Body of pancreas (tissue), 4 donors: ENCODE results near the gene TMEM235.

Experiments used
- CTCF ChIP-seq, 7 experiments: fragments of 450-650 bp in 4 of 7; fragments of 200-600 bp in 3 of 7; sonication (generic) in 3 of 7; IDR thresholded peaks; one replicate each; pipeline ENCODE4 v1.5.1; 2016 to 2019; ENCODE audit warnings: antibody characterized with exemption in 7 of 7
- POLR2A ChIP-seq, 3 donors: fragments of 450-650 bp; IDR thresholded peaks; one replicate each; pipeline ENCODE4 v1.6.1; 2016; ENCODE audit warnings: antibody characterized with exemption in 3 of 3, mild to moderate bottlenecking in 2 of 3

- no peak for TF ChIP-seq CTCF (IDR thresholded peaks at IDR 0.05)
- no peak for TF ChIP-seq POLR2A (IDR thresholded peaks at IDR 0.05)
Measured at GRCh38 chr17:78266771-78267170, 35.3 kb downstream of the TMEM235 start.
